SK-N-SH (cell line): ENCODE results near the gene FCHO2. TPM values are rescaled to one million over a fixed set of nuclear protein-coding genes. Genes with fewer than 3 reads are reported as not detected.
"Not testable (repeated sequence)": the region's sequence is repeated elsewhere in the genome, so short reads cannot be mapped to it uniquely, and the experiment has no call there.

Source experiments
- CTCF ChIA-PET: fragments of 300-600, 350-600 bp; formaldehyde crosslinking; extraction: SDS; loops from one replicate; lab custom pipeline; 2021; lab: Yijun Ruan, JAX
- POLR2A ChIA-PET: fragments of 350-600 bp; sonication (Branson Sonifier 250); formaldehyde crosslinking; extraction: SDS; loops from one replicate; lab custom pipeline; 2020; ENCODE audit warnings: antibody characterized with exemption, inconsistent platforms; lab: Yijun Ruan, JAX
- DNase-seq: peaks from one replicate; pipeline ENCODE4 v3.0.0; 2012
- H2AFZ ChIP-seq: fragments of 200-600 bp; sonication (generic); 2 replicates; pipeline ENCODE4 v1.8.1; 2016; ENCODE audit warnings: antibody characterized with exemption, mild to moderate bottlenecking, low read depth
- H3F3A ChIP-seq: fragments of 200-600 bp; sonication (generic); replicated peaks from 2 replicates; pipeline ENCODE3; 2016; ENCODE audit warnings: antibody characterized with exemption, mild to moderate bottlenecking; ENCODE audit not compliant: insufficient read depth
- H3K27ac ChIP-seq, 2 experiments: fragments of 200-500 bp in 1 of 2; fragments of 200-600 bp in 1 of 2; sonication (Bioruptor generic) in 1 of 2; sonication (generic), shearing (Covaris generic) in 1 of 2; 2 replicates each; pipeline versions ENCODE4 v1.5.1 to v1.6.1; 2014 to 2016; ENCODE audit warnings: low read depth in 2 of 2, inconsistent platforms in 1 of 2, low read length in 1 of 2, mild to moderate bottlenecking in 1 of 2, mixed read lengths in 1 of 2
- H3K27me3 ChIP-seq: fragments of 200-600 bp; sonication (generic), shearing (Covaris generic); 2 replicates; pipeline ENCODE4 v1.6.1; 2016; ENCODE audit warnings: mixed run types; ENCODE audit not compliant: insufficient read depth
- H3K36me3 ChIP-seq, 2 experiments: fragments of 200-500 bp in 1 of 2; fragments of 200-600 bp in 1 of 2; sonication (Bioruptor generic) in 1 of 2; sonication (generic) in 1 of 2; replicated peaks in 1 of 2; 2 replicates each; pipeline versions ENCODE3 to v1.5.1; 2014 to 2016; ENCODE audit warnings: low read length in 1 of 2, mild to moderate bottlenecking in 1 of 2; ENCODE audit not compliant: insufficient read depth in 2 of 2, control insufficient read depth in 1 of 2
- H3K4me1 ChIP-seq, 2 experiments: fragments of 200-500 bp in 1 of 2; fragments of 200-600 bp in 1 of 2; sonication (Bioruptor generic) in 1 of 2; sonication (generic), shearing (Covaris generic) in 1 of 2; 2 replicates each; pipeline versions ENCODE4 v1.5.1 to v1.6.1; 2014 to 2016; ENCODE audit warnings: low read depth in 1 of 2, low read length in 1 of 2, mixed run types in 1 of 2; ENCODE audit not compliant: insufficient read depth in 2 of 2, control insufficient read depth in 1 of 2
- H3K4me2 ChIP-seq: fragments of 200-600 bp; sonication (generic), shearing (Covaris generic); 2 replicates; pipeline ENCODE4 v1.6.1; 2017; ENCODE audit warnings: mixed run types
- H3K4me3 ChIP-seq, 2 experiments: fragments of 200-500 bp in 1 of 2; fragments of 200-600 bp in 1 of 2; sonication (Bioruptor generic) in 1 of 2; sonication (generic), shearing (Covaris generic) in 1 of 2; 2 replicates each; pipeline versions ENCODE4 v1.5.1 to v1.8.1; 2014 to 2016; ENCODE audit warnings: low read depth in 2 of 2, inconsistent platforms in 1 of 2, low read length in 1 of 2, mild to moderate bottlenecking in 1 of 2, mixed read lengths in 1 of 2, moderate library complexity in 1 of 2
- H3K79me2 ChIP-seq: fragments of 200-600 bp; sonication (generic); 2 replicates; pipeline ENCODE4 v1.8.1; 2017; ENCODE audit warnings: mild to moderate bottlenecking; ENCODE audit not compliant: insufficient read depth
- H3K9ac ChIP-seq: fragments of 200-600 bp; sonication (generic); 2 replicates; pipeline ENCODE4 v1.6.1; 2017; ENCODE audit warnings: mixed run types
- H3K9me2 ChIP-seq: fragments of 200-600 bp; sonication (generic); 2 replicates; pipeline ENCODE4 v1.6.1; 2017; ENCODE audit warnings: mixed run types
- H3K9me3 ChIP-seq: fragments of 200-600 bp; sonication (generic); 2 replicates; pipeline ENCODE4 v1.6.1; 2017; ENCODE audit warnings: mixed run types, mild to moderate bottlenecking, moderate library complexity
- H4K20me1 ChIP-seq: fragments of 200-600 bp; sonication (generic); 2 replicates; pipeline ENCODE4 v1.6.1; 2017; ENCODE audit warnings: mild to moderate bottlenecking, mixed run types; ENCODE audit not compliant: insufficient read depth
- ZBTB33 ChIP-seq: IDR thresholded peaks from 2 replicates; pipeline ENCODE4 v1.4.0; 2012; ENCODE audit warnings: low read depth, borderline replicate concordance
- WGBS: methylation state at CpG from one replicate; pipeline ENCODE4 v1.1.6; 2017; ENCODE audit warnings: low lambda C conversion rate; 5-methylcytosine and 5-hydroxymethylcytosine counted together
- polyA plus RNA-seq, 3 experiments: library from polyadenylated mRNA; depleted of rRNA; stranded (reverse); fragments of >200 nt; gene quantifications; 2 replicates each; pipeline ENCODE4 v1.2.3, GENCODE V29; 2012

FCHO2 gene
- polyA plus RNA-seq, 1 of the 3 experiments (the other 2 are of a cell fraction), result 5.2 TPM

GRCh38 chr5:72925336-72926010 lies 30.4 kb upstream of the FCHO2 start:
- Histone ChIP-seq H3K4me3 (no peak overlapping the region), H3K79me2 (no peaks in the 10 kb centered on the region), H3K4me2 (no peak overlapping the region), H3F3A (peaks cover under 1% of the 10 kb centered on the region), H3K9me2 (no peaks in the 10 kb centered on the region), H3K9me3 (no peaks in the 10 kb centered on the region), H3K9ac (no peak overlapping the region), H3K27me3 (no peaks in the 10 kb centered on the region), H4K20me1 (no peaks in the 10 kb centered on the region), H3K4me1 (no peaks in the 10 kb centered on the region), H2AFZ (no peak overlapping the region), H3K36me3 (no peaks in the 10 kb centered on the region), H3K27ac (no peak overlapping the region)
- 90% methylated on average over 18 of the region's 33 CpGs for whole genome bisulfite sequencing
- ChIA-PET POLR2A (interaction anchor here (0.6 kb wide), 1 partner anchor 442 kb away, joined by 3 read pairs; no protein-coding TSS in a partner anchor), CTCF (no interaction called here)
- DNase-seq, result no peak
- TF ChIP-seq ZBTB33, result no peak

- POLR2A ChIA-PET, H2AFZ ChIP-seq, H3K79me2 ChIP-seq, H3F3A ChIP-seq, H3K4me1 ChIP-seq, H3K27ac ChIP-seq, H3K4me2 ChIP-seq, CTCF ChIA-PET, H4K20me1 ChIP-seq, H3K9me2 ChIP-seq, H3K4me3 ChIP-seq, H3K9me3 ChIP-seq, H3K36me3 ChIP-seq, H3K9ac ChIP-seq, DNase-seq, H3K27me3 ChIP-seq: not testable (repeated sequence)
- WGBS, result 91% methylated on average over 2 of the region's 2 CpGs
These were observed 23.2 kb upstream of the FCHO2 start for GRCh38 chr5:72932686-72933085.

- H2AFZ ChIP-seq, DNase-seq, H3K9ac ChIP-seq, H4K20me1 ChIP-seq, H3K9me2 ChIP-seq, H3K27ac ChIP-seq, H3K4me1 ChIP-seq, H3F3A ChIP-seq, H3K36me3 ChIP-seq, H3K9me3 ChIP-seq, H3K4me2 ChIP-seq, POLR2A ChIA-PET, H3K4me3 ChIP-seq, H3K79me2 ChIP-seq, H3K27me3 ChIP-seq: not testable (repeated sequence)
- 82% methylated on average over 15 of the region's 32 CpGs for WGBS
- CTCF ChIA-PET, result interaction anchor here (1.2 kb wide), 1 partner anchor 21 kb away, joined by 3 read pairs; the partner anchor contains the start of gene FCHO2
These were observed 20.7 kb upstream of the FCHO2 start for GRCh38 chr5:72934953-72935725.
